NCI-H1436 treated with DMSO at 0.1 percent for 48 hours (cell line): Measurements from ENCODE around the gene SIGLEC6.

Experiments
- DNase-seq: peaks from one replicate; lab custom pipeline; 2025; lab: John Stamatoyannopoulos, UW

Gene SIGLEC6

DNA sequence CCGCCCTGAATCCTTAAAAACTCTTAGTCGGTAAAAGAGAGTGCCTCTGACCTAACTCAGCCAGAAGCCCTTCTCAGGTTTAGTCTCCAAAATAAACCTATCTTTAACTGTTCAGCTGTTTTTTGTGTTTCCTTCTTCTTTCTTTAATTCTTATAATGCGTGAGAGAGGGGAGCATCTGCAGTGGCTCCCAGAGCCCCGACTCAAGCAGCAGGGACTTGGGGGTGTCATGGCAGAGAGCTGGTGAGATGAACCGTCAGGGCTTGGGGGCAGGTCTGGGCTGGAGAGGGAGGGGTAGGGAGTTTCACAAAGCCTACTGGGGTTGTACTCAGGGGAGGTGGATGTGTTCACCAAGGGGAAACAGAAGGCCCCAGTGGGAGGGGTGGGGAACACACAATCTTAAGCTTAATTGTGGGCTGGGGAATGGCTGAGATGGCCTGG is 16.8 kb upstream of the SIGLEC6 start:
- DNase-seq = no peak

DNA sequence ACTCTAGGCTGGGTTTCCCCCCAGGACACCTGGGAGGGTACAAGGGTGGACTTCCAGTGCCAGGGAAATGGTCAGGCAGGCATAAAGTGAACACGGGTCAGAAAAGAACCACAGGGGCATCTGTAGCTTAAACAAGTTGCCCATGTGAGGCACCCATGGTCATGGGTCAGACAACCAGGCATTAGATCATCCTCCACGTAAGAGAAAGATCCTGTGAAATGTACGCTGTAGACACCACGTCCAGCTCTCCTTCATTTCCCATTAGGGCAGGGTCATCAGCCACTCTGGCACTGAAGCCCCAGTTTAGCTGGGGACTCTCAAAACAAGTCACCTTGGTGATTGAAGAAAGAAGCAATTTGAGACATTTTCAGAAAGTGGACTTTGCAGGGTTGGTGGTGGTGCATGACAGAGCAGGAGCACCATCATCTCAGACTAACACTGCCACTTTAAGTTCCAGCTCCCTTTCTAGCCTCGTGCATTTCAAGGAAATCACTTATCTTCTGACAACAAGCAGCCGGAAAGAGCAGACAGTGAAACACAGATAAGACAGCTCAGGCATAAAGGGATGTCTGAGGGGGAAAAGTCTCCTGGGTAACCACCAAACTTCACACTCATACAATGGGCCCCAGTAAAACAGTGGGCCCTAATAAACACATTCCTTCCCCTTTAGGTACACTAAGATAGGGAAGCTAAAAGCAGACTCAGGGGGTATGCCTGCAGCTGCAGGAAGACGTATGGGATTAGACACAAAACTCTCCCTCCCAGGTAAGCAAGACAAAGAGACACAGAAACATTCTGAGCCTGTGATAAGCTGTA is 16.1 kb upstream of the SIGLEC6 start:
- DNase-seq = no peak

GRCh38 chr19:51546650-51547396 is 15.4 kb upstream of the SIGLEC6 start:
- no peak for DNase-seq

GRCh38 chr19:51546107-51546649 is 14.7 kb upstream of the SIGLEC6 start:
- no peak for DNase-seq

DNA sequence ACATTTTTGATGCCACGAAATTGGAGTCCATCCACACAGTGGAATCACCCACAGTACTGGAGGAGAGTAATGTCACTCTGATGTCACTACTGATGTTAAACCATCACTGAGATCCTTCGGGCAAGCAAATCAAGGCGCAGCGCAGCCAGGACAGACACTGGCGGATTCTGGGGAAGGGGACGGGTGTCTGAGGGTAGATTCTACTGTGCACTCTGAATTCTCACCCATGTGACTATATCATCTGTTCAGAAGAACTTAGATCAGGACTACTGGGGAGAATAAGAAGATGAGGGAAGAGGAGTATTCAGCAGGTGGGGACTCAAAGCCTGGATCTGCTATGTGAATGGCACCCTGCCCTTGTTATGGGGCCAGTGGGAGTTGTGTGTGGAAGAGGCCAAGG is 12.6 kb upstream of the SIGLEC6 start:
- no peak for DNase-seq

DNA sequence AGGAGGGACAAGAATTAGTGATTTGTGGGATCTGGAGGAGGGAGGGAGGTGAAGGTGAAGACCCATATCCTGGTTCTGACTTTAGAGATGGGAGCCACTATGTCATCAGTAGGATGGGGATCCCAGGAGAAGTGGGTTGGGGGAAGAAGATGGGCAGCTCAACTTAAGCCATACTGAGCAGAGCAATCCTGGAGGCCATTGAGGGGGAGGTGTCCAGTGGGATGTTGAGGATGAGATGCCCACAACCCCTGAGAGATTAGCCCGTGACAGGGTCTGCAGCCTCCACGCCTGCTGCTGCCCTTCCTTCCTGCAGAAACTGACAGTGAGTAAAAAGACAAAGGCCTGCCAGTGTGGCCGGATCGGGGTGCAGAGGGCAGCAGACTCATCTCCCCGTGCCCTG is 11.2 kb upstream of the SIGLEC6 start:
- DNase-seq = no peak

- no peak for DNase-seq
These were observed 10.2 kb upstream of the SIGLEC6 start for GRCh38 chr19:51541458-51542357.

- DNase-seq = no peak
These were observed 8.4 kb upstream of the SIGLEC6 start for GRCh38 chr19:51539821-51540366.

- DNase-seq = no peak
These were observed 4.1 kb upstream of the SIGLEC6 start for GRCh38 chr19:51535535-51535934.

GRCh38 chr19:51530616-51531015 is 854 bp downstream of the SIGLEC6 start:
- DNase-seq = no peak

DNA sequence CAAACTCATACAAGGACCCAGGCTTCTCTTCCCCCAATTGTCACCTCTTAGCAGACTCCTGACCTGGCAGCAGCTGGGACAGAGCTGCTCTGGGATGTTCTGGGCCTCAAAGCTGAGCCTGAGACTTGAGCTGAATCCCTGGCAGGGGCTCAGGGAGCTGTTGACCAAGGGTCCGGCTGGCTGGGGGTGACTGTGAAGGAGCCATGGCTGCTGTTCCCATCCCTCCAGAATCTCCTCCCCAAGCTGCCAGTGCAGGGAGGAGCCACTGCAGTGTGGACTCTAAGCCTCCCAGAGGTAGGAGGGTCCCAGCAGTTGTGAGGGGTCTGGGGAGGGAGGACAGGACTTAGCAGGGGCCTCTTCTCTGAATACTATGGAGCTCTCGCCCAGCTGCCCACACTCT is 2.2 kb downstream of the SIGLEC6 start:
- no peak for DNase-seq

DNA sequence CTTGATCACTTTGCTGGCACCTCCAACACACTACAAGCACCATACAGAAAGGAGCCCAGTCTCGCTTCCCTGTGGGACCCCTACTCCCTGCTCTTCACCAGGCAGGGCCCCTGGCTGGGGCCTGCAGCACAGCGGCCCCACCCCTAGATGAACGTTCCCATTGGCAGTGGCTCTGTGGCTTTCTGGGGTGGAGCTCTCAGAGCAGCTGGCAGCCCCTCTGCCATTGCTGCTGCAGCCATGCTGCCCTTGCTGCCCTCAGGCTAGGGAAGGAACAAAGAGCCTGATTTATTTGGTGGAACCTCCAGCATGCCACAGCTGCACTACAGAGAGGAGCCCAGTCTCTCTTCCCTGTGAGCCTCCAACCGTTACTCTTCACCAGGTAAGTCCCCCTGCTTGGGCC is 5.8 kb downstream of the SIGLEC6 start:
- no peak for DNase-seq

- DNase-seq = no peak
These were observed 6.7 kb downstream of the SIGLEC6 start for GRCh38 chr19:51524666-51525264.

DNA sequence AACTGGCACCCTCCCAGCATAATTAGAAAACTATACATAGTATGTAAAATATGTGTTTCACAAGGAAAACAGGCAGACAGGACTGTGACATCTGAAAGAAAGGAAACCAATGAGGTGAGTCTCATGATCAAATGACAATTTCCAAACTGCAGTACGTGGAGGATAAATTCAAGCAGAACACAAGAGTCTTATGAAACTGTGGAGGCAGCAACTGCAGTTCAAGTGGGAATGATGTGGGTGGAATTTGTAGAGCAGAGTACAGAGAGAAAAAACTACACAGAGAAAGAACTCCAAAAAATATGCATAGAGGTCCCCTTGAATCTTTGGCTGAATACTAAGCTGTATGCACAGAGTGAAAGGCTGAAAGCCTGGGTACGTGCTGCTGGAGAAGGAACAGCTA is 9.7 kb downstream of the SIGLEC6 start:
- DNase-seq = no peak

GRCh38 chr19:51521357-51521756 is 10.1 kb downstream of the SIGLEC6 start:
- DNase-seq = no peak

DNA sequence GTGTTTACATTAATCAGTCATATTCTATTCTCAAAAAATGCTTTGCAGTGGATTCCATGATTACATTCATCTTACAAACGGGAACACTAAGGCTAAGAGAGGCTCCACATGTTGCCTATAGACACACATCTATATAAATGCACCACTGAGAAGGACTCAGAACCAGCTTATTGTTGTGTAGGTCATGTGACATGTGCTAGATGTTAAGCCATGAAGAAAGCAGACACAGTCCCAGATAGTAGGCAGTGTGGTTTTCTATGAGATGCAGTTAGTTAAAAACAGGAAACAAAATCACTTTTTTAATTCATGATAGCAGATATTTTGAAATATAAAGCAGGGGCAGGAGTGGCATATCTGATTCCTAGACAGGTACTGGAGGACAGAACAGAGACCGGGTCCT is 10.7 kb downstream of the SIGLEC6 start:
- DNase-seq = no peak

- no peak for DNase-seq
These were observed 16.5 kb downstream of the SIGLEC6 start for GRCh38 chr19:51514866-51515481.

- DNase-seq = no peak
These were observed 17.5 kb downstream of the SIGLEC6 start for GRCh38 chr19:51513968-51514367.

- no peak for DNase-seq
These were observed 20.1 kb downstream of the SIGLEC6 start for GRCh38 chr19:51511353-51511752.

DNA sequence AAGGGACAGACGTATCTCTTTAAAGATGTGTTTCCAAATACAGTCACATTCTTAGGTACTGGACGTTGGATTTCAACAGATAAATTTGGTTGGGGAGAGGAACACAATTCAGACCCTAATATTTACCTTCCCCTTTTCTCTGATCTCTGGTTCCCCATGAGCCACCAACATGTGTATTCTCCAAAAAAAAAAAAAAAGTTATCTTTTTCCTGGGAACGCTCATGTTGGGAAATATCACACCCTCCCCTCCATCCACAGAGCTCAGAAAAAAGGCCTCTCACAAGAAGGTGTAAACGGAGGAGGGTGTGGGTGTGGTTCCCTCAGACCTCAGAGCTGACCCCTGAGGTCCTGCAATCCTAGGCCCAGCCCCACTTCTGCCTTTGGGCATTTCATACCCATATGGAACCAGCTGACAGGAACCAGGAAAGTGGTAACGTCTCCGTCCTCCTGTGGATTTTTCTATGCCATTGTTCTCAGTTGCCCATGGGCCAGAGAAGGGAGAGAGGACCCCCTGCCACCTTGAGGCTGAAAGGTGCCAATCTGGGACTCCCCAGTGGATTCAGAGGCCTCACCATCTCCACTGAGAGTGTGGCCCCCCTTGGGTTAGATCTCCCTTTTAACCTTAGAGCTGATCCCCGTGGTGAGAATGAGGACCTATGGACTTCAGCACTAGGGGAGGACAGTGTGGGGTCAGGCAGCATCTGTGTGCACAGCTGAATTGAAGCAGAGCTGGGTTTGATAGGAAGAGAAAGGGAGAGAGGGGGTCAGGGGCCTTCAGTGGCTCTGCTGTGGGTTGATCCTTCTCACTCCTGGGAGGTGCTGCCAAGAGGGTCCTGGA is 21.4 kb downstream of the SIGLEC6 start:
- DNase-seq = no peak
